SKM-1 (cell line): ENCODE measurements around the gene ARHGEF11.

Experiments
- DNase-seq: peaks from one replicate; lab custom pipeline; 2025; ENCODE audit not compliant: unreplicated experiment; lab: John Stamatoyannopoulos, UW

ARHGEF11 gene

GRCh38 chr1:156957634-156958033 is 87.9 kb downstream of the ARHGEF11 start:
- DNase-seq: no peak

DNA sequence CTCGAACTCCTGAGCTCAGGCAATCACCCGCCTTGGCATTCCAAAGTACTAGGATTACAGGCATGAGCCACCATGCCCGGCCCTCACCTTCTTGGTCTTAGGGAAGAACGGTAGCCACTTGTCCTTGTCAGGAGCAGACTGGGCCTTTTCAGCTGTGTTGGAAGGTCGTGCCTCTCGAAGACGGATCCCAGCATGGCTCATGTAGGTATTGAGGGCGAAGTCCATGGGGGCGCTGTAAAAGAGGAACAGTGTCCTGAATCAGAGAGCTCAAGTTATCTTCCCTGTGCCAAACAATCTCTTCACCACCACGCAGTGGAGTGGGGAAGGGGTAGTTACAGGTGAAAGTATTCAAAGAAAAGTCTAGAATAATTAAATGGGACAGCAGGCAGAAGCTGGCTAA is 89.2 kb downstream of the ARHGEF11 start:
- no peak for DNase-seq

- no peak for DNase-seq
Observed at GRCh38 chr1:156953571-156953970, 92.0 kb downstream of the ARHGEF11 start.

GRCh38 chr1:156951371-156951770 is 94.2 kb downstream of the ARHGEF11 start:
- DNase-seq: no peak

DNA sequence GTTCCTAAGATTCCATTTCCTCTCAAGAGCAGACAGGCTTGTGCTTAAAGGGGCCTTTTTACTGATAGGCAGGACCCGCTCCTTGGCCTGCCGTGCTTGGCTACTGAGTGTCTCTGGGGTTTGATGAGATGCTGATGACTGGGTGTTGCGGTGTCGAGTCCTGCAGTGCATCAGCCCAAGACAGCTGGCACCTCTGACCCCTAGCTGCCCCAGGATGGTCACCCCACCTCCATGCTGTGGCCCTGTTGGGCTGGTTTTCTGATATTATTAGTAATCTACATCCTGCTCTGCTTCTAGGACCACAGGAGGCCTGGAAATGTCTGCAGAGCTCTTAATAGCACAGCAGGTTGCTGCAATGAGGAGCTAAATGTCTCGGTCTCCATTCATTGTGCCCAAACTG is 96.4 kb downstream of the ARHGEF11 start:
- no peak for DNase-seq

- DNase-seq: no peak
Observed at GRCh38 chr1:156948708-156949107, 96.8 kb downstream of the ARHGEF11 start.

GRCh38 chr1:156947818-156948525 is 97.6 kb downstream of the ARHGEF11 start:
- DNase-seq: no peak

GRCh38 chr1:156947127-156947526 is 98.4 kb downstream of the ARHGEF11 start:
- DNase-seq: no peak

DNA sequence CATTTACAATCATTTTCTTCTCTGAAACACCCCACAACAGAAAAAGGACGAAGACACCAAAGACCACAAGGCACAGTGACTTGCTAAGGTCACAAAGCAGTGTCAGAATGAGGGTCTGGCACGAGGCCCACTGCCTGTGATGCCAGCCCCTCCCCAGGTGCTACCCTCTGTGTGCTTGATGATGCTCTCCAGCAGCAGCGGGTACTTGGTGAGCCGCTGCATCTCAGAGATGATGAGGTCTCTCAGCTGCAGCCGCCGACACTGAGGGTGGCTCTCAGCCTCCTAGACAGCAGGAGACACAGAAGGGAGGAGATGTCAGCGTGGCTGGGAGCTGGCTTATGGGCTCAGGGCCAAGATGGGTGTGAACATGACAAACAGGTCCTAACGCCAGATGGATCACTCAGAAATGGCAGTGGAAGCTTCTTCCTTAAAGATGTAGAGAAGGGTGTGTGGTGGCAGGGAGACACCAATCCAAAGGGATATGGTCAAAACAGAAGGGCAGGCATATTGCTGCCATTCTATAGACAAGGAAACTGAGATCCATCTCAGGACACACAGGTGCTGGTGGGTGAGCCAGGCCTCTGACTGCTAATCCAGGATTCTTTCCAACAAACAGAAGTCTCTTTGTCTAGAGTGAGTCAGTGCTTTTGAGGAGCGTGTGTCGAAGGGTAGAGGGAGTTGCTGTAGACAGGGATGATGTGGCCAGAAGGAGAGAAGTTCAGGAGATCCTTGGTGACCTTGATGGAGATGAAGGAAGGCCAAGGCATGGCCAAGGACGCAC is 99.5 kb downstream of the ARHGEF11 start:
- DNase-seq: no peak

DNA sequence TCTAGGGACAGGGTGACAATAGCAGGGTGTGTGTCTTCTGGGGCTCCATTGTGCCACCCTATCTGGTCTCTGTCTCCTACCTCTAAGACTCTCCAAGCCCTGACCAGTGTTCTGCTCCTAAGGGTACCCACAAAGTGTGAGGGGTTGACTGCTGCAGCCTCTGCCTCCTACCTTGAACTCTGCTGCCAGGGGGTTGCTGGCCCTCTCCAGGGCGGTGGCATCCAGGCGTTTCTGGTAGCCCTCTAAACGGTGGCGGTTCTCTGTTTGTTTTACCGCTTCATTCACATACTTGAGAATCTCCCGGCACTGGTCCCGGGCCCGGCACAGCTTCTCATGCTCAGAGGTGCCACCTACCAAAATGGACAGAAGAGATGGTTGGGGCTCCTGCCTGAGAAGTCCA is 100.7 kb downstream of the ARHGEF11 start:
- DNase-seq: no peak

DNA sequence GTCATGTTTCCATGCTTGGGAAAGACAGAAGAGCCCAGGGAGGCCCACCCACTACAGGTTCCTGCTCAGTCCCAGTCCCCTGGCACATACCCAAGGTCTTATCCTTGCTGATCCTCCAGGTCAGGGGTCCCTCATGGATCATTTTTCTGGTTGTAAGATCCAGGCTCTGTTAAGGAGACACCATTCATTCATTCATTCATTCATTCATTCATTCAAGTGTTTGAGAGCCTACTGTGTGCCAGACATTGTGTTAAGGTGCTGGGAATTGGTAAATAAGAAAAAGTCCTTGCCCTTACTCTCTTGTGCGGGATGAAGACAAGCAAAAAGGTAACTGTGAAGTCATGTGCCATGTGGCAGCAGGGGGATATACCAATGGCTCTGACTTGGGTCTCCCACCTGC is 101.3 kb downstream of the ARHGEF11 start:
- DNase-seq: no peak

- no peak for DNase-seq
Observed at GRCh38 chr1:156943756-156944155, 101.8 kb downstream of the ARHGEF11 start.

- no peak for DNase-seq
Observed at GRCh38 chr1:156942576-156942975, 103.0 kb downstream of the ARHGEF11 start.

- no peak for DNase-seq
Observed at GRCh38 chr1:156942176-156942575, 103.4 kb downstream of the ARHGEF11 start.

DNA sequence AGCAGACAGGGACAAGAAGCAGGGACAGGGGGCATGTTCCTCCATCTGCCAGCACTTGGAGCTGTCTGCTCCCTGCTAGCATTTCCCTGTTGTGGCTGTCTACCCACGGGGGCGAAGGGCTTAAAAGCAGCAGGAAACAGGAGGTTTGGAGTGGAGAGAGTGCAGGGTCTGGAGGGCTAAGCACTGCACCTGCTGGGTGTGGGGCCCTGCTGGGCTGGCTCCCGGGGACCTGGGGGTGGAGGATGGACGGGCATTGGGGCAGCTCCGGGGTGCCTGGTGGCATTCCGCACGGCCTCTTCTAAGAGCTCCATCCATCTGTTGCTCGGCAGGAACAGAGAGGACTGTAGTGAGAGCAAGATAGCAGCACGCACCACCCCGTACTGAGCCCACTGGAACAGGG is 103.9 kb downstream of the ARHGEF11 start:
- DNase-seq: no peak

- no peak for DNase-seq
Observed at GRCh38 chr1:156939786-156940334, 105.7 kb downstream of the ARHGEF11 start.

DNA sequence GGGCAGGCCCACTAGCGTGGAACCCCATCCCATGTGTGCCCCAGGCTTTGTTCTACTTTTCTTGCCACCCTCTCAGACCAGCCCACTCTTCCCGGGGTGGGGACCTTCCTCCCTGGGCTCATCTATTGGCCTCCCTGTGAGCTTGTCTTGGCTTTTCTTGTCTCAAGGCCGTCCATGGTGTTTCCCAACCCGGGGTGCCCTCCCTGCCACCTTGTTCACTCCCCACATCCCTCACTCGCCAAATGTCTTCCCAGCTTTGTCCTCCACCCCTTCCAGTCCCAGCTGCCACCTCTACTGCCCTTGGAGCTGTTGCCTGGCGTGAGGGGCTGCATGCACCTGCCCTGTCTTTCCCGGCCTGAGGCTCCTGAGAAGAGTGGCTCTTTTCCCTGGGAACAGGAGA is 106.7 kb downstream of the ARHGEF11 start:
- DNase-seq: no peak

- no peak for DNase-seq
Observed at GRCh38 chr1:156937883-156938282, 107.7 kb downstream of the ARHGEF11 start.

DNA sequence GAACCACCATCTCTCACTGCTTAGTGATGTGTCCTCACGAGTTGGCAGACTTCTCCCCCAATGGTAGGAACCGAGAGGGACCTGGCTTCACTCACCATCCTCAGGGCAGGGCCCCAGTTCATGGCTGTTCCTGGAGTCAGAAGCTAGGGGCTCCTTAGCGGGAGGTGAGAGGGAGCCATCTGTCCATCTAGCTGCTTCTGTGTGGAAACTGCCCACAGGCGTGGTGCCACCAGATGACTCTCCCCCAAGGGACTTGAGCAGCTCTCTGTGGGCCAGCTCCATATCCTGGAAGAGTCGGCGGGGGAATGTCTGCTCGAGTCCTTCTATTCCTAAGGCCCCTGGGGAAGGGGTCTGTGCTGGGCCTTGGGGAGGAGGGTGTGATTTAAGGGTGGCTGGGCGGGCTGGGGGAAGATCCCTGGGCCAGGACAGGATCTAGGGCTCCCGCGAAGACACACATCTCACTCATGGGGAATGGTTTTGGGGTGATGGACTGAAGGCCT is 108.8 kb downstream of the ARHGEF11 start:
- DNase-seq: no peak

GRCh38 chr1:156936191-156936590 is 109.4 kb downstream of the ARHGEF11 start:
- no peak for DNase-seq

- no peak for DNase-seq
Observed at GRCh38 chr1:156935505-156936128, 109.9 kb downstream of the ARHGEF11 start.

DNA sequence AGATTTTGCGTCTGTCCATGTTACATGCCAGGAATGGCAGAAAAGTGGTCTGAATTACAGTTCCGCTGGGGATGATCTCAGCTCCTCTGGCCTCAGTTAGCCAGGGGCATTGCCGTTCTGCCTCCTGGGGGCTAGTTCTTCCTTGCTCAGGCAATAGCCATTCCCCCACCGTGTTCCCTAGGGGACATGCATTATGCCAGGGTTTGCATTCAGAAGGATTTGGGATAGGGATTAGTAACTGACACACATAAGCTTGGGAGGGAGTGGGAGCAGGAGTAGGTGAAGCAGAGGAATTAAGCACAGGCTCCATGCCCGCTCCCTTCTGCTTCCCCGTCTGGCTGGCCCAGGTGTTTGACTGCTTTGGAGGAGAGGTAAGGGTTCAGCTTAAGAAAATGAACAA is 112.4 kb downstream of the ARHGEF11 start:
- no peak for DNase-seq
